K562 (cell line): ENCODE measurements around the gene ETV7. TPM values are rescaled to one million over a fixed set of nuclear protein-coding genes. Genes with fewer than 3 reads are reported as not detected.

Source experiments
- BCLAF1 ChIP-seq, 2 experiments: fragments of 450-650 bp in 1 of 2; IDR thresholded peaks; 2 replicates each; pipeline ENCODE4 v1.6.1; 2011 to 2017; ENCODE audit warnings: low read depth in 2 of 2, antibody characterized with exemption in 1 of 2, borderline replicate concordance in 1 of 2, low read length in 1 of 2, mild to moderate bottlenecking in 1 of 2, mixed read lengths in 1 of 2; ENCODE audit not compliant: control insufficient read depth in 1 of 2
- DNMT1 ChIP-seq: fragments of 450-650 bp; IDR thresholded peaks from 2 replicates; pipeline ENCODE4 v1.6.1; 2016; ENCODE audit warnings: antibody characterized with exemption, mild to moderate bottlenecking
- E2F4 ChIP-seq: sonication (generic); formaldehyde crosslinking; IDR thresholded peaks from 2 replicates; pipeline ENCODE4 v1.8.0; 2022; ENCODE audit warnings: mild to moderate bottlenecking, low read depth, missing genetic modification reagents
- HEY1 ChIP-seq: fragments of 250-450 bp; sonication (Bioruptor Pico); IDR thresholded peaks from 2 replicates; pipeline ENCODE4 v1.5.0; 2020; ENCODE audit warnings: mild to moderate bottlenecking, moderate library complexity, borderline replicate concordance
- ZNF121 ChIP-seq: sonication (generic); formaldehyde crosslinking; conservative IDR thresholded peaks from 2 replicates; pipeline ENCODE4 v1.8.0; 2022; ENCODE audit warnings: missing genetic modification reagents
- ZNF24 ChIP-seq: fragments of 450-650 bp; IDR thresholded peaks from 2 replicates; pipeline ENCODE4 v1.6.1; 2016
- polyA plus RNA-seq, 8 experiments: library from polyadenylated mRNA; depleted of rRNA in 4 of 8; stranded (reverse) in 5 of 8; unstranded in 3 of 8; fragments of >200 nt; fragmentation: Nextera tagmentation in 2 of 8; fragmentation: Illumina TruSeq in 1 of 8; extraction: Ambion mirVana in 2 of 8; extraction: Trizol in 1 of 8; gene quantifications; 2 replicates each; pipeline versions ENCODE4 v1.2.1 to v1.2.3, GENCODE V29; 2011 to 2014; ENCODE audit warnings: inconsistent platforms in 1 of 8, missing spikeins in 1 of 8
- total RNA-seq, 7 experiments: library from RNA; depleted of rRNA in 6 of 7; stranded (reverse); fragments of >200 nt in 6 of 7; fragmentation: Illumina TruSeq in 2 of 7; extraction: Trizol in 2 of 7; gene quantifications; 2 replicates each; pipeline versions ENCODE4 v1.2.1 to v1.2.3, GENCODE V29; 2011 to 2021; ENCODE audit warnings: low replicate concordance in 1 of 7
- TF ChIP-seq, protein P1 (sequence below): fragments of 250-450 bp; sonication (Bioruptor Pico); IDR thresholded peaks from 2 replicates; pipeline ENCODE4 v1.9.0; 2021; ENCODE audit warnings: mild to moderate bottlenecking
- TF ChIP-seq, protein P2 (sequence below): sonication (generic); formaldehyde crosslinking; IDR thresholded peaks from 2 replicates; pipeline ENCODE4 v1.8.1; 2023; ENCODE audit warnings: mild to moderate bottlenecking, missing genetic modification reagents
- TF ChIP-seq, protein P3 (sequence below): fragments of 250-450 bp; sonication (Bioruptor Pico); IDR thresholded peaks from 2 replicates; pipeline ENCODE4 v1.4.0; 2020

ETV7 gene
- total and polyA plus RNA-seq, 9 of the 15 experiments (the other 6 are each of a cell fraction or from before 2014, with no cell fraction given) = 0.07 to 0.22 (median 0.14) TPM; not detected in 3

GRCh38 chr6:36374194-36374593, 13.3 kb downstream of the ETV7 start (continued):
- no peak for TF ChIP-seq BCLAF1 (IDR thresholded peaks at IDR 0.05; ENCODE audit: borderline replicate concordance in 1 of 2, control insufficient read depth in 1 of 2, low read depth in 2 of 2, low read length in 1 of 2)
- TF ChIP-seq, protein P1, sequence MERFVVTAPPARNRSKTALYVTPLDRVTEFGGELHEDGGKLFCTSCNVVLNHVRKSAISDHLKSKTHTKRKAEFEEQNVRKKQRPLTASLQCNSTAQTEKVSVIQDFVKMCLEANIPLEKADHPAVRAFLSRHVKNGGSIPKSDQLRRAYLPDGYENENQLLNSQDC (CRISPR knock-in tag) = no peak
- TF ChIP-seq, protein P2, sequence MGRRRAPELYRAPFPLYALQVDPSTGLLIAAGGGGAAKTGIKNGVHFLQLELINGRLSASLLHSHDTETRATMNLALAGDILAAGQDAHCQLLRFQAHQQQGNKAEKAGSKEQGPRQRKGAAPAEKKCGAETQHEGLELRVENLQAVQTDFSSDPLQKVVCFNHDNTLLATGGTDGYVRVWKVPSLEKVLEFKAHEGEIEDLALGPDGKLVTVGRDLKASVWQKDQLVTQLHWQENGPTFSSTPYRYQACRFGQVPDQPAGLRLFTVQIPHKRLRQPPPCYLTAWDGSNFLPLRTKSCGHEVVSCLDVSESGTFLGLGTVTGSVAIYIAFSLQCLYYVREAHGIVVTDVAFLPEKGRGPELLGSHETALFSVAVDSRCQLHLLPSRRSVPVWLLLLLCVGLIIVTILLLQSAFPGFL (CRISPR knock-in tag) = no peak
- TF ChIP-seq DNMT1 = no peak
- TF ChIP-seq, protein P3, sequence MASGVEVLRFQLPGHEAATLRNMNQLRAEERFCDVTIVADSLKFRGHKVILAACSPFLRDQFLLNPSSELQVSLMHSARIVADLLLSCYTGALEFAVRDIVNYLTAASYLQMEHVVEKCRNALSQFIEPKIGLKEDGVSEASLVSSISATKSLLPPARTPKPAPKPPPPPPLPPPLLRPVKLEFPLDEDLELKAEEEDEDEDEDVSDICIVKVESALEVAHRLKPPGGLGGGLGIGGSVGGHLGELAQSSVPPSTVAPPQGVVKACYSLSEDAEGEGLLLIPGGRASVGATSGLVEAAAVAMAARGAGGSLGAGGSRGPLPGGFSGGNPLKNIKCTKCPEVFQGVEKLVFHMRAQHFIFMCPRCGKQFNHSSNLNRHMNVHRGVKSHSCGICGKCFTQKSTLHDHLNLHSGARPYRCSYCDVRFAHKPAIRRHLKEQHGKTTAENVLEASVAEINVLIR (CRISPR knock-in tag) = no peak
- TF ChIP-seq HEY1 (CRISPR knock-in tag) = no peak
- no peak for TF ChIP-seq ZNF121 (CRISPR knock-in tag)
- TF ChIP-seq E2F4 (CRISPR knock-in tag) = no peak
- no peak for TF ChIP-seq ZNF24
